ENCODE results near the gene OR4E2. TPM values are rescaled to one million over a fixed set of nuclear protein-coding genes. Genes with fewer than 3 reads are reported as not detected.

OR4E2 gene
- total and polyA plus RNA-seq, 2 experiments from 2014 or later = not detected

GRCh38 chr14:21712036-21712435, 58.4 kb downstream of the OR4E2 start:
- TF ChIP-seq CTCF (IDR thresholded peaks at IDR 0.05; ENCODE audit: poor library complexity) (no peak), EZH2 (IDR thresholded peaks at IDR 0.05; ENCODE audit: borderline replicate concordance) (no peak), EZH2phosphoT487 (IDR thresholded peaks at IDR 0.05; ENCODE audit: low read depth, severe bottlenecking, unreplicated experiment) (no peak)

GRCh38 chr14:21714318-21714929, 60.8 kb downstream of the OR4E2 start:
- no peak for DNase-seq (ENCODE audit: low spot score)
- 84% methylated on average over 6 of the region's 6 CpGs for WGBS (ENCODE audit: low lambda C conversion rate, missing lambda C conversion rate)
- H3K9me3 ChIP-seq (ENCODE audit: low read depth) = no peaks in the 10 kb centered on the region
- no peak overlapping the region for H2AFZ ChIP-seq
- H3K79me2 ChIP-seq = no peaks in the 10 kb centered on the region
- H3K27ac ChIP-seq = no peak overlapping the region
- H3K36me3 ChIP-seq (replicated peaks; ENCODE audit: insufficient read depth, low read depth) = no peaks in the 10 kb centered on the region
- H3K4me3 ChIP-seq = no peak overlapping the region
- no peaks in the 10 kb centered on the region for H3K9me2 ChIP-seq (replicated peaks; ENCODE audit: insufficient read depth)
- no peaks in the 10 kb centered on the region for H4K20me1 ChIP-seq (ENCODE audit: insufficient read depth, poor library complexity, severe bottlenecking)
- H3K4me1 ChIP-seq (ENCODE audit: insufficient read depth) = no peaks in the 10 kb centered on the region
- H3K27me3 ChIP-seq = no peaks in the 10 kb centered on the region
- TF ChIP-seq CTCF (IDR thresholded peaks at IDR 0.05; ENCODE audit: poor library complexity) = no peak
- H3K4me2 ChIP-seq = no peak overlapping the region

More at GRCh38 chr14:21712036-21712435, 58.4 kb downstream of the OR4E2 start:
- H3K27ac ChIP-seq = no peak overlapping the region
- H3K4me3 ChIP-seq = no peak overlapping the region
- H3K4me1 ChIP-seq (ENCODE audit: insufficient read depth) = no peaks in the 10 kb centered on the region
- no peak overlapping the region for H3K4me2 ChIP-seq
- WGBS (ENCODE audit: low lambda C conversion rate, missing lambda C conversion rate) = 86% methylated on average over 2 of the region's 2 CpGs
- no peaks in the 10 kb centered on the region for H3K9me3 ChIP-seq (ENCODE audit: low read depth)
- no peak for DNase-seq (ENCODE audit: low spot score)
- no peaks in the 10 kb centered on the region for H3K79me2 ChIP-seq
- H2AFZ ChIP-seq = no peak overlapping the region
- H3K36me3 ChIP-seq (replicated peaks; ENCODE audit: insufficient read depth, low read depth) = no peaks in the 10 kb centered on the region
- H4K20me1 ChIP-seq (ENCODE audit: insufficient read depth, poor library complexity, severe bottlenecking) = no peaks in the 10 kb centered on the region
- no peaks in the 10 kb centered on the region for H3K27me3 ChIP-seq
- H3K9me2 ChIP-seq (replicated peaks; ENCODE audit: insufficient read depth) = no peaks in the 10 kb centered on the region

Small RNA genes within 50 kb of the gene (small RNA-seq; reads per million reads assigned to genes)
- not detected for gene AC243972.3

Other genes with a start within 250 kb of the OR4E2 start
- 41.8 and 50.9 TPM in 2 replicates for gene CHD8, start 197.7 kb upstream of the OR4E2 start, total RNA-seq
- gene CHD8, start 197.7 kb upstream of the OR4E2 start, polyA plus RNA-seq = 22.1 and 24.1 TPM in 2 replicates
- gene RAB2B, start 176.9 kb upstream of the OR4E2 start, total RNA-seq = 20.7 and 23.4 TPM in 2 replicates
- 12.8 and 14.7 TPM in 2 replicates for gene RAB2B, start 176.9 kb upstream of the OR4E2 start, polyA plus RNA-seq
- gene TOX4, start 176.6 kb upstream of the OR4E2 start, total RNA-seq = 51.9 and 55.5 TPM in 2 replicates
- gene TOX4, start 176.6 kb upstream of the OR4E2 start, polyA plus RNA-seq = 42.5 and 50.8 TPM in 2 replicates
- 31.9 and 44.1 TPM in 2 replicates for gene METTL3, start 142.5 kb upstream of the OR4E2 start, total RNA-seq
- gene METTL3, start 142.5 kb upstream of the OR4E2 start, polyA plus RNA-seq = 31.9 and 39.0 TPM in 2 replicates
- 9.6 and 11.8 TPM in 2 replicates for gene SALL2, start 127.5 kb upstream of the OR4E2 start, total RNA-seq
- 9.5 and 10.9 TPM in 2 replicates for gene SALL2, start 127.5 kb upstream of the OR4E2 start, polyA plus RNA-seq
- not detected in 2 replicates for gene OR10G3, start 73.8 kb upstream of the OR4E2 start, total RNA-seq
- not detected in 2 replicates for gene OR10G3, start 73.8 kb upstream of the OR4E2 start, polyA plus RNA-seq
- not detected in 2 replicates for gene OR10G2, start 18.9 kb upstream of the OR4E2 start, total RNA-seq
- gene OR10G2, start 18.9 kb upstream of the OR4E2 start, polyA plus RNA-seq = not detected in 2 replicates
- gene OR4E1, start 20.0 kb downstream of the OR4E2 start, total RNA-seq = 0.03 and 0.44 TPM in 2 replicates
- not detected in 2 replicates for gene OR4E1, start 20.0 kb downstream of the OR4E2 start, polyA plus RNA-seq